Heart right ventricle (tissue), 16 donors: ENCODE data around the gene EIPR1. TPM values are rescaled to one million over a fixed set of nuclear protein-coding genes. Genes with fewer than 3 reads are reported as not detected.

Experiments
- ATAC-seq, 8 donors: fragments of 200-7000 bp; cut with Tn5 transposase; one replicate each; pipeline ENCODE4 v1.9.1; 2020; ENCODE audit warnings: mild to moderate bottlenecking in 8 of 8, moderate library complexity in 8 of 8, moderate number of reproducible peaks in 1 of 8
- DNase-seq, 2 donors: peaks; one replicate each; pipeline ENCODE4 v3.0.0-alpha.2; 2020
- H3K27ac ChIP-seq, 10 donors: fragments of 200-600 bp; sonication (generic) in 2 of 10; one replicate each; pipeline versions ENCODE4 v1.5.0 to v1.8.0; 2020 to 2022; ENCODE audit warnings: mild to moderate bottlenecking in 3 of 10
- H3K27me3 ChIP-seq, 7 donors: fragments of 200-600 bp; one replicate each; pipeline ENCODE4 v1.8.0; 2021 to 2022; ENCODE audit warnings: mild to moderate bottlenecking in 2 of 7
- H3K36me3 ChIP-seq, 9 donors: fragments of 200-600 bp; sonication (generic) in 1 of 9; one replicate each; pipeline versions ENCODE4 v1.5.0 to v1.8.0; 2020 to 2022; ENCODE audit warnings: mild to moderate bottlenecking in 2 of 9
- H3K4me1 ChIP-seq, 9 donors: fragments of 200-600 bp; sonication (generic) in 1 of 9; one replicate each; pipeline versions ENCODE4 v1.5.0 to v1.8.0; 2020 to 2022; ENCODE audit warnings: mild to moderate bottlenecking in 4 of 9
- H3K4me3 ChIP-seq, 10 donors: fragments of 200-600 bp; sonication (generic) in 2 of 10; one replicate each; pipeline versions ENCODE4 v1.5.0 to v1.8.0; 2020 to 2022; ENCODE audit warnings: mild to moderate bottlenecking in 7 of 10, moderate library complexity in 2 of 10
- H3K9me3 ChIP-seq, 11 donors: fragments of 200-600 bp in 10 of 11; sonication (generic) in 2 of 11; one replicate each; pipeline versions ENCODE4 v1.5.0 to v1.8.0; 2013 to 2022; ENCODE audit warnings: mild to moderate bottlenecking in 2 of 11, control low read depth in 1 of 11, moderate library complexity in 1 of 11
- WGBS, 2 donors: extraction: QIAGEN DNeasy Blood & Tissue Kit; methylation state at CpG; one replicate each; pipeline ENCODE4 v1.1.7; 2013; ENCODE audit warnings: inconsistent platforms in 1 of 2; 5-methylcytosine and 5-hydroxymethylcytosine counted together
- intact Hi-C, 10 donors: fragments of 100-400 bp; cut with DNase I; formaldehyde crosslinking; loops; one replicate each; pipeline versions ENCODE4 v1.11.1 to v1.14.2; 2022
- polyA plus RNA-seq, 2 donors: library from polyadenylated mRNA; stranded (reverse); fragments of 200-250 nt; gene quantifications; one replicate each; pipeline ENCODE4 v1.2.3, GENCODE V29; 2013
- total RNA-seq, 10 donors: library from RNA; stranded (reverse); fragmentation: NEBNext Ultra II Directional in 3 of 10; extraction: Animal tissue kit (Norgen Biotek cat#: 25700) in 3 of 10; gene quantifications; one replicate each; pipeline versions ENCODE4 v1.2.1 to v1.2.4, GENCODE V29; 2021 to 2023
- TF ChIP-seq, protein P1 (sequence below), 9 donors: fragments of 200-600 bp; sonication (generic) in 2 of 9; IDR thresholded peaks; one replicate each; pipeline versions ENCODE4 v1.5.0 to v1.8.0; 2021 to 2022; ENCODE audit warnings: antibody characterized with exemption in 9 of 9, mild to moderate bottlenecking in 5 of 9, moderate library complexity in 1 of 9
- donor health status: Arrhythmogenic right ventricular cardiomyopathy.
- donor health status: ischemic (EF 13 %, LVEDD 7.1; RV severe dilation, severe dysfunction).
- donor health status: healthy with polysubstance abuse.
- donor health status: DM: no; HTN: yes; CAD: no.
- donor health status: DM: no; HTN: no; CAD: no.
- donor health status: ischemic (EF 25% LVEDD 6.9; RV normal size, moderate dysfunction).
- donor health status: ischemic (EF 25% LVEDD 5.7; RV mildly dilated, moderate dysfunction).
- donor health status: healthy.
- donor health status: DM: yes; HTN: yes; CAD: no.
- donor health status: Ischemic cardiomyopathy.
- donor health status: ischemic (EF 35%, LVEDD 5.7; RV mildly dilated, moderate dysfunction).
- donor health status: nonischemic (EF 11% LVEDD 7.7; RV severe dilation, severe dysfunction).
- donor health status: DM: yes; HTN: yes; CAD: no.
- donor health status: PGD.
- donor health status: ischemic (EF 29% LVEDD 5.4; RV normal size, mild dysfunction).
- donor health status: nonischemic (EF 23%, LVEDD 6.1; RV moderate dilation, normal function).

EIPR1 gene
- total and polyA plus RNA-seq, 12 donors = 6.8 to 22.3 (median 12.0) TPM

DNA sequence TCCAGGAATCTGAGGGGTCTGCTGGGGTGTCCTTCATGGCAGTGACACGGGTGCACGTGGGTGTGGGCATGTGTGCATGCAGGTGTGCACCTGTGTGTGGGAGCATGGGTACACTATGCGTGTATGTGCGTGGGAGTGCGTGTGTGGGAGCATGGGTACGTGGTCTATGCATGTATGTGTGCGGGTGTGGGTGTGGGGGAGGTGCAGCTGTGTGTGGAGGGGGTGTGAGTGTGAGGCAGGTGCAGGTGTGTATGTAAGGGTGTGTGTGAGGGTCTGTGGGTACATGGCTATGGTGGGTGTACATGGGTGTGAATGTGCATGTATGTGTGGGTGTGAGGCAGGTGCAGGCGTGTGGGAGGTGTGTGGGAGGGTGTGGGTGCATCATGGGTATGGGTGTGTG, 36.3 kb downstream of the EIPR1 start:
- Histone ChIP-seq H3K4me1 (peaks cover 0 to 5% (median 0%) of the 10 kb centered on the region in 9 donors), H3K9me3 (no peaks in the 10 kb centered on the region), H3K27me3 (no peaks in the 10 kb centered on the region), H3K27ac (no peak overlapping the region), H3K4me3 (no peak overlapping the region), H3K36me3 (peaks cover 0 to 15% (median 0%) of the 10 kb centered on the region in 9 donors)
- TF ChIP-seq, protein P1, sequence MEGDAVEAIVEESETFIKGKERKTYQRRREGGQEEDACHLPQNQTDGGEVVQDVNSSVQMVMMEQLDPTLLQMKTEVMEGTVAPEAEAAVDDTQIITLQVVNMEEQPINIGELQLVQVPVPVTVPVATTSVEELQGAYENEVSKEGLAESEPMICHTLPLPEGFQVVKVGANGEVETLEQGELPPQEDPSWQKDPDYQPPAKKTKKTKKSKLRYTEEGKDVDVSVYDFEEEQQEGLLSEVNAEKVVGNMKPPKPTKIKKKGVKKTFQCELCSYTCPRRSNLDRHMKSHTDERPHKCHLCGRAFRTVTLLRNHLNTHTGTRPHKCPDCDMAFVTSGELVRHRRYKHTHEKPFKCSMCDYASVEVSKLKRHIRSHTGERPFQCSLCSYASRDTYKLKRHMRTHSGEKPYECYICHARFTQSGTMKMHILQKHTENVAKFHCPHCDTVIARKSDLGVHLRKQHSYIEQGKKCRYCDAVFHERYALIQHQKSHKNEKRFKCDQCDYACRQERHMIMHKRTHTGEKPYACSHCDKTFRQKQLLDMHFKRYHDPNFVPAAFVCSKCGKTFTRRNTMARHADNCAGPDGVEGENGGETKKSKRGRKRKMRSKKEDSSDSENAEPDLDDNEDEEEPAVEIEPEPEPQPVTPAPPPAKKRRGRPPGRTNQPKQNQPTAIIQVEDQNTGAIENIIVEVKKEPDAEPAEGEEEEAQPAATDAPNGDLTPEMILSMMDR (IDR thresholded peaks at IDR 0.05) = no peak
- no peak for DNase-seq
- ATAC-seq = peak in 2 of 8 donors; percentile 21 to 47
- intact Hi-C loops = no loop called here
- 96 to 99% methylated on average over 8 of the region's 8 CpGs for WGBS, 2 donors

- H3K4me3 ChIP-seq = no peak overlapping the region
- DNase-seq (no peak), ATAC-seq (peak in 4 of 8 donors; percentile 22 to 62 (median 39))
- WGBS, 2 donors = 95 to 98% methylated on average over 10 of the region's 10 CpGs
- TF ChIP-seq, protein P1 (IDR thresholded peaks at IDR 0.05) = no peak
- H3K4me1 ChIP-seq = peaks cover 0 to 5% (median 0%) of the 10 kb centered on the region in 9 donors
- H3K9me3 ChIP-seq = no peaks in the 10 kb centered on the region
- H3K27ac ChIP-seq = peak overlapping the region in 1 of 10 donors; percentile 41
- intact Hi-C loops = no loop called here
- peaks cover 0 to 20% (median 0%) of the 10 kb centered on the region in 9 donors for H3K36me3 ChIP-seq
- H3K27me3 ChIP-seq = no peaks in the 10 kb centered on the region
These were observed 37.5 kb downstream of the EIPR1 start for GRCh38 chr2:3340144-3340543.

- ATAC-seq (no peak), DNase-seq (no peak)
- H3K36me3 ChIP-seq = peaks cover 0 to 38% (median 0%) of the 10 kb centered on the region in 9 donors
- H3K27ac ChIP-seq = no peak overlapping the region
- H3K9me3 ChIP-seq = no peaks in the 10 kb centered on the region
- intact Hi-C loops = no loop called here
- WGBS, 2 donors = 84 to 87% methylated on average over 10 of the region's 10 CpGs
- no peak overlapping the region for H3K4me3 ChIP-seq
- TF ChIP-seq, protein P1 (IDR thresholded peaks at IDR 0.05) = no peak
- no peaks in the 10 kb centered on the region for H3K27me3 ChIP-seq
- peaks cover 0 to 4% (median 0%) of the 10 kb centered on the region in 9 donors for H3K4me1 ChIP-seq
These were observed 39.3 kb downstream of the EIPR1 start for GRCh38 chr2:3338340-3338739.

GRCh38 chr2:3336844-3337243, 40.8 kb downstream of the EIPR1 start:
- H3K4me3 ChIP-seq = no peak overlapping the region
- intact Hi-C loops = no loop called here
- H3K27ac ChIP-seq = no peak overlapping the region
- no peaks in the 10 kb centered on the region for H3K9me3 ChIP-seq
- WGBS, 2 donors = 96 to 100% methylated on average over 2 of the region's 2 CpGs
- H3K4me1 ChIP-seq = peaks cover 0 to 4% (median 0%) of the 10 kb centered on the region in 9 donors
- peaks cover 0 to 50% (median 0%) of the 10 kb centered on the region in 9 donors for H3K36me3 ChIP-seq
- TF ChIP-seq, protein P1 (IDR thresholded peaks at IDR 0.05) = no peak
- ATAC-seq (no peak), DNase-seq (no peak)
- no peaks in the 10 kb centered on the region for H3K27me3 ChIP-seq
